IMR-90 (cell line): ENCODE measurements around the gene ADGRD1. TPM values are rescaled to one million over a fixed set of nuclear protein-coding genes. Genes with fewer than 3 reads are reported as not detected.

Experiments used
- ATAC-seq: fragments of 200-7000 bp; cut with Tn5 transposase; 2 replicates; pipeline ENCODE4 v1.9.1; 2020; ENCODE audit warnings: low read depth, mild to moderate bottlenecking, moderate library complexity
- BruUV-seq: library from RNA; stranded (reverse); fragments of 400-500 nt; replicated peaks from 2 replicates; lab custom pipeline; 2021; lab: Mats Ljungman, UMichigan
- CTCF ChIA-PET: fragments of 300-600 bp; formaldehyde crosslinking; extraction: SDS; loops from one replicate; lab custom pipeline; 2021; ENCODE audit warnings: antibody characterized with exemption; lab: Yijun Ruan, JAX
- POLR2A ChIA-PET: fragments of 300-600 bp; sonication (Branson Sonifier 250); formaldehyde crosslinking; loops from one replicate; lab custom pipeline; 2022; ENCODE audit warnings: antibody characterized with exemption; ENCODE audit not compliant: unreplicated experiment; lab: Charles Lee
- DNase-seq: peaks from one replicate; pipeline ENCODE4 v3.0.0; 2013
- H2AFZ ChIP-seq: replicated peaks from 2 replicates; pipeline ENCODE3; 2013; ENCODE audit warnings: low read length, mild to moderate bottlenecking; ENCODE audit not compliant: poor library complexity
- H2AK5ac ChIP-seq: 2 replicates; pipeline ENCODE4 v1.6.1; 2013; ENCODE audit warnings: low read depth, low read length, inconsistent platforms
- H2AK9ac ChIP-seq: replicated peaks from 2 replicates; pipeline ENCODE3; 2013; ENCODE audit warnings: mild to moderate bottlenecking, low read depth, low read length, moderate library complexity; ENCODE audit not compliant: poor library complexity
- H2BK120ac ChIP-seq: 2 replicates; pipeline ENCODE4 v1.6.1; 2013; ENCODE audit warnings: low read depth, low read length, inconsistent platforms
- H2BK15ac ChIP-seq: 3 replicates; pipeline ENCODE4 v1.6.1; 2013; ENCODE audit warnings: low read depth, low read length, inconsistent platforms
- H2BK20ac ChIP-seq: 2 replicates; pipeline ENCODE4 v1.6.1; 2013; ENCODE audit warnings: low read depth, mild to moderate bottlenecking, inconsistent platforms, low read length, moderate library complexity
- H2BK5ac ChIP-seq: 2 replicates; pipeline ENCODE4 v1.6.1; 2013; ENCODE audit warnings: mild to moderate bottlenecking, low read depth, low read length, inconsistent platforms; ENCODE audit not compliant: poor library complexity, severe bottlenecking
- H3K14ac ChIP-seq: replicated peaks from 2 replicates; pipeline ENCODE4 v1.6.1; 2013; ENCODE audit warnings: low read depth, low read length, inconsistent platforms
- H3K18ac ChIP-seq: 2 replicates; pipeline ENCODE4 v1.6.1; 2013; ENCODE audit warnings: low read depth, low read length, control low read depth
- H3K23ac ChIP-seq: 2 replicates; pipeline ENCODE4 v1.6.1; 2013; ENCODE audit warnings: low read depth, low read length, inconsistent platforms
- H3K27ac ChIP-seq: 2 replicates; pipeline ENCODE4 v1.5.1; 2013; ENCODE audit warnings: mild to moderate bottlenecking, control low read depth, low read length; ENCODE audit not compliant: insufficient read depth
- H3K27me3 ChIP-seq: 2 replicates; pipeline ENCODE4 v1.6.1; 2013; ENCODE audit warnings: low read length; ENCODE audit not compliant: control insufficient read depth, insufficient read depth
- H3K36me3 ChIP-seq: 2 replicates; pipeline ENCODE4 v1.6.1; 2013; ENCODE audit warnings: low read length, mixed read lengths; ENCODE audit not compliant: control insufficient read depth, insufficient read depth
- H3K4ac ChIP-seq: 2 replicates; pipeline ENCODE4 v1.6.1; 2013; ENCODE audit warnings: low read depth, low read length, inconsistent platforms
- H3K4me1 ChIP-seq: 2 replicates; pipeline ENCODE4 v1.6.1; 2013; ENCODE audit warnings: low read length, mixed read lengths; ENCODE audit not compliant: control insufficient read depth, insufficient read depth
- H3K4me2 ChIP-seq: 2 replicates; pipeline ENCODE4 v1.6.1; 2013; ENCODE audit warnings: low read depth, mild to moderate bottlenecking, control low read depth, low read length, moderate library complexity
- H3K4me3 ChIP-seq: 2 replicates; pipeline ENCODE4 v1.5.1; 2013; ENCODE audit warnings: low read depth, mild to moderate bottlenecking, control low read depth, low read length, moderate library complexity; ENCODE audit not compliant: insufficient read depth
- H3K56ac ChIP-seq: 2 replicates; pipeline ENCODE4 v1.6.1; 2013; ENCODE audit warnings: low read length, inconsistent platforms; ENCODE audit not compliant: insufficient read depth; ENCODE audit errors: extremely low read depth
- H3K79me1 ChIP-seq, 2 experiments: 2 replicates each; pipeline ENCODE4 v1.6.1; 2013; ENCODE audit warnings: low read length in 2 of 2, inconsistent platforms in 1 of 2, low read depth in 1 of 2
- H3K9ac ChIP-seq: 2 replicates; pipeline ENCODE4 v1.6.1; 2013; ENCODE audit warnings: low read depth, low read length, control low read depth
- H3K9me1 ChIP-seq: 2 replicates; pipeline ENCODE4 v1.6.1; 2013; ENCODE audit warnings: low read length, inconsistent platforms; ENCODE audit not compliant: insufficient read depth
- H3K9me3 ChIP-seq: 2 replicates; pipeline ENCODE4 v1.6.1; 2013; ENCODE audit warnings: low read length; ENCODE audit not compliant: control insufficient read depth, insufficient read depth
- H4K20me1 ChIP-seq: 2 replicates; pipeline ENCODE4 v1.6.1; 2013; ENCODE audit warnings: low read length, inconsistent platforms; ENCODE audit not compliant: insufficient read depth
- H4K5ac ChIP-seq: 2 replicates; pipeline ENCODE4 v1.6.1; 2013; ENCODE audit warnings: mild to moderate bottlenecking, low read depth, low read length, control low read depth
- H4K8ac ChIP-seq, 2 experiments: 2 replicates each; pipeline ENCODE4 v1.6.1; 2013; ENCODE audit warnings: low read depth in 2 of 2, low read length in 2 of 2, control low read depth in 1 of 2, inconsistent platforms in 1 of 2
- H4K91ac ChIP-seq: 2 replicates; pipeline ENCODE4 v1.6.1; 2013; ENCODE audit warnings: low read depth, low read length, inconsistent platforms; ENCODE audit not compliant: insufficient read depth
- BHLHE40 ChIP-seq: fragments of 150-350 bp; IDR thresholded peaks from 2 replicates; pipeline ENCODE4 v1.6.1; 2016; ENCODE audit warnings: mild to moderate bottlenecking, low read depth, low read length
- CEBPB ChIP-seq: IDR thresholded peaks from 2 replicates; pipeline ENCODE4 v1.6.1; 2012; ENCODE audit warnings: low read depth, low read length, improper control_type of control experiment
- CHD1 ChIP-seq: IDR thresholded peaks from 2 replicates; pipeline ENCODE4 v1.6.1; 2012; ENCODE audit warnings: low read depth, low read length, improper control_type of control experiment
- FOS ChIP-seq: fragments of 150-350 bp; IDR thresholded peaks from 2 replicates; pipeline ENCODE4 v1.6.1; 2016; ENCODE audit warnings: low read depth, low read length
- MAFK ChIP-seq: IDR thresholded peaks from 2 replicates; pipeline ENCODE4 v1.6.1; 2012; ENCODE audit warnings: low read depth, low read length, improper control_type of control experiment
- MAZ ChIP-seq: IDR thresholded peaks from 2 replicates; pipeline ENCODE4 v1.6.1; 2012; ENCODE audit warnings: low read depth, mild to moderate bottlenecking, low read length, improper control_type of control experiment, moderate library complexity, borderline replicate concordance
- MXI1 ChIP-seq: IDR thresholded peaks from 2 replicates; pipeline ENCODE4 v1.6.1; 2012; ENCODE audit warnings: low read depth, mild to moderate bottlenecking, low read length, moderate library complexity, borderline replicate concordance
- NFE2L2 ChIP-seq: fragments of 150-350 bp; IDR thresholded peaks from 2 replicates; pipeline ENCODE4 v1.6.1; 2016; ENCODE audit warnings: low read depth, mild to moderate bottlenecking, low read length
- POLR2A ChIP-seq: IDR thresholded peaks from 2 replicates; pipeline ENCODE4 v1.6.1; 2012; ENCODE audit warnings: mild to moderate bottlenecking, low read depth, low read length
- RAD21 ChIP-seq: IDR thresholded peaks from 2 replicates; pipeline ENCODE4 v1.6.1; 2012; ENCODE audit warnings: low read length, improper control_type of control experiment
- RCOR1 ChIP-seq: IDR thresholded peaks from 2 replicates; pipeline ENCODE4 v1.6.1; 2012; ENCODE audit warnings: mild to moderate bottlenecking, low read length, improper control_type of control experiment; ENCODE audit not compliant: insufficient replicate concordance
- RFX5 ChIP-seq: IDR thresholded peaks from 2 replicates; pipeline ENCODE4 v1.8.0; 2012; ENCODE audit warnings: low read depth, mild to moderate bottlenecking, low read length, moderate library complexity
- SMC3 ChIP-seq: fragments of 150-350 bp; IDR thresholded peaks from 2 replicates; pipeline ENCODE4 v1.6.1; 2016; ENCODE audit warnings: low read depth, mild to moderate bottlenecking, antibody characterized with exemption, low read length, moderate library complexity
- WGBS, 2 experiments: methylation state at CpG; one replicate each; pipeline versions ENCODE4 v1.1.5 to v1.1.7; 2013; ENCODE audit warnings: missing lambda C conversion rate in 2 of 2; ENCODE audit not compliant: insufficient read length in 1 of 2; ENCODE audit errors: extremely low coverage in 2 of 2; 5-methylcytosine and 5-hydroxymethylcytosine counted together
- dilution Hi-C: fragments of 300-500 bp; cut with HindIII; formaldehyde crosslinking; loops from one replicate; pipeline ENCODE4 v1.14.3; 2018; ENCODE audit warnings: low sequenced_read_pairs; ENCODE audit not compliant: unreplicated experiment
- in situ Hi-C: fragments of 300-500 bp; cut with MboI; formaldehyde crosslinking; loops from 3 replicates; pipeline ENCODE4 v1.14.3; 2019; ENCODE audit warnings: low sequenced_read_pairs, inconsistent platforms, mixed read lengths
- intact Hi-C: fragments of 100-400 bp; cut with micrococcal nuclease; formaldehyde crosslinking; loops from 2 replicates; pipeline ENCODE4 v1.10.0; 2022
- polyA plus RNA-seq, 3 experiments: library from polyadenylated mRNA; depleted of rRNA; stranded (reverse); fragments of >200 nt; gene quantifications; 2 replicates each; pipeline ENCODE4 v1.2.3, GENCODE V29; 2012; ENCODE audit warnings: low replicate concordance in 1 of 3
- total RNA-seq: library from RNA; depleted of rRNA; stranded (reverse); fragments of >200 nt; gene quantifications from 2 replicates; pipeline ENCODE4 v1.2.3, GENCODE V29; 2012
- TF ChIP-seq, protein P1 (sequence below): fragments of 150-350 bp; IDR thresholded peaks from 2 replicates; pipeline ENCODE4 v1.6.1; 2017; ENCODE audit warnings: mild to moderate bottlenecking, antibody characterized with exemption, low read length, low read depth
- TF ChIP-seq, protein P2 (sequence below): conservative IDR thresholded peaks from 2 replicates; pipeline ENCODE4 v1.5.1; 2012; ENCODE audit warnings: mild to moderate bottlenecking, low read depth, low read length, improper control_type of control experiment
- TF ChIP-seq, protein P3 (sequence below): fragments of 150-350 bp; IDR thresholded peaks from 2 replicates; pipeline ENCODE4 v1.6.1; 2016; ENCODE audit warnings: low read depth, mild to moderate bottlenecking, low read length, moderate library complexity, borderline replicate concordance

Gene ADGRD1
- total and polyA plus RNA-seq, 2 of the 4 experiments (the other 2 are of a cell fraction) = not detected

DNA sequence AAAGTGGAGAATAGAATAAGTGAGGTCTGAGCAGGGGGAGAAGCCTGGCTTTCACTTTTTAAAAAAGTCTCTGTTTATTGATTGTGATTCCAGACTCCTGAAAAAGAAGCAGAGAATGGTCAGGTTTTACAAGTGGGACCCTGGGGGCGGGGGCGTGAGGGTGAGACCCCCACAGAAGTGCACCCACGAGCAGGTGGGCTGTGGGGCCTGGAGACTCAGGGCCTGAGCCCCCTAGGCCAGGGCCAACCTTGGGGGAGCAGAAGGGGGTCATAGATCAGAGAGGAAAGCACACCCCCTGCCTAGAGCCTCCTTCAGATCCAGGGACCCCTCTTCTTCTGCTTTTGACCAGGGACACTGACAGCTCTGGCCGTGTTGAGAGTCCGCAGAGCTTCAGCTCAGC lies 180.3 kb downstream of the ADGRD1 start:
- Histone ChIP-seq H3K23ac (no peak overlapping the region), H3K4me3 (no peak overlapping the region), H2BK5ac (no peak overlapping the region), H2BK15ac (no peak overlapping the region), H3K9me1 (no peaks in the 10 kb centered on the region), H3K18ac (no peak overlapping the region), H2BK120ac (no peak overlapping the region), H2AK9ac (no peak overlapping the region), H3K9ac (no peak overlapping the region), H4K8ac (no peak overlapping the region), H3K27me3 (no peaks in the 10 kb centered on the region), H2AFZ (no peak overlapping the region), H4K5ac (no peak overlapping the region), H3K14ac (no peak overlapping the region), H3K4me2 (no peak overlapping the region), H2BK20ac (no peak overlapping the region), H3K27ac (no peak overlapping the region), H3K4ac (no peak overlapping the region), H3K79me1 (no peaks in the 10 kb centered on the region), H4K20me1 (no peaks in the 10 kb centered on the region), H3K9me3 (peaks cover 53% of the 10 kb centered on the region), H4K91ac (no peak overlapping the region), H3K36me3 (no peaks in the 10 kb centered on the region), H3K56ac (no peak overlapping the region), H2AK5ac (no peak overlapping the region), H3K4me1 (no peaks in the 10 kb centered on the region)
- intact Hi-C loops (no loop called here), in situ Hi-C loops (no loop called here), dilution Hi-C loops (no loop called here)
- no CpG with 5 or more reads among the region's 5 CpGs for WGBS, 2 experiments
- ATAC-seq = no peak
- TF ChIP-seq, protein P1, sequence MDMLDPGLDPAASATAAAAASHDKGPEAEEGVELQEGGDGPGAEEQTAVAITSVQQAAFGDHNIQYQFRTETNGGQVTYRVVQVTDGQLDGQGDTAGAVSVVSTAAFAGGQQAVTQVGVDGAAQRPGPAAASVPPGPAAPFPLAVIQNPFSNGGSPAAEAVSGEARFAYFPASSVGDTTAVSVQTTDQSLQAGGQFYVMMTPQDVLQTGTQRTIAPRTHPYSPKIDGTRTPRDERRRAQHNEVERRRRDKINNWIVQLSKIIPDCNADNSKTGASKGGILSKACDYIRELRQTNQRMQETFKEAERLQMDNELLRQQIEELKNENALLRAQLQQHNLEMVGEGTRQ = no peak
- TF ChIP-seq, protein P2, sequence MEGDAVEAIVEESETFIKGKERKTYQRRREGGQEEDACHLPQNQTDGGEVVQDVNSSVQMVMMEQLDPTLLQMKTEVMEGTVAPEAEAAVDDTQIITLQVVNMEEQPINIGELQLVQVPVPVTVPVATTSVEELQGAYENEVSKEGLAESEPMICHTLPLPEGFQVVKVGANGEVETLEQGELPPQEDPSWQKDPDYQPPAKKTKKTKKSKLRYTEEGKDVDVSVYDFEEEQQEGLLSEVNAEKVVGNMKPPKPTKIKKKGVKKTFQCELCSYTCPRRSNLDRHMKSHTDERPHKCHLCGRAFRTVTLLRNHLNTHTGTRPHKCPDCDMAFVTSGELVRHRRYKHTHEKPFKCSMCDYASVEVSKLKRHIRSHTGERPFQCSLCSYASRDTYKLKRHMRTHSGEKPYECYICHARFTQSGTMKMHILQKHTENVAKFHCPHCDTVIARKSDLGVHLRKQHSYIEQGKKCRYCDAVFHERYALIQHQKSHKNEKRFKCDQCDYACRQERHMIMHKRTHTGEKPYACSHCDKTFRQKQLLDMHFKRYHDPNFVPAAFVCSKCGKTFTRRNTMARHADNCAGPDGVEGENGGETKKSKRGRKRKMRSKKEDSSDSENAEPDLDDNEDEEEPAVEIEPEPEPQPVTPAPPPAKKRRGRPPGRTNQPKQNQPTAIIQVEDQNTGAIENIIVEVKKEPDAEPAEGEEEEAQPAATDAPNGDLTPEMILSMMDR = no peak
- TF ChIP-seq MAFK (no peak), CHD1 (no peak), FOS (no peak), RAD21 (no peak), NFE2L2 (no peak), RFX5 (no peak), BHLHE40 (no peak), POLR2A (no peak), RCOR1 (no peak), MAZ (no peak), MXI1 (no peak), CEBPB (no peak), SMC3 (no peak)
- TF ChIP-seq, protein P3, sequence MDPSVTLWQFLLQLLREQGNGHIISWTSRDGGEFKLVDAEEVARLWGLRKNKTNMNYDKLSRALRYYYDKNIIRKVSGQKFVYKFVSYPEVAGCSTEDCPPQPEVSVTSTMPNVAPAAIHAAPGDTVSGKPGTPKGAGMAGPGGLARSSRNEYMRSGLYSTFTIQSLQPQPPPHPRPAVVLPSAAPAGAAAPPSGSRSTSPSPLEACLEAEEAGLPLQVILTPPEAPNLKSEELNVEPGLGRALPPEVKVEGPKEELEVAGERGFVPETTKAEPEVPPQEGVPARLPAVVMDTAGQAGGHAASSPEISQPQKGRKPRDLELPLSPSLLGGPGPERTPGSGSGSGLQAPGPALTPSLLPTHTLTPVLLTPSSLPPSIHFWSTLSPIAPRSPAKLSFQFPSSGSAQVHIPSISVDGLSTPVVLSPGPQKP = no peak
- POLR2A ChIA-PET = no interaction called here
- BruUV-seq = no TSS peak
- CTCF ChIA-PET = no interaction called here
- no peak for DNase-seq
